ENCODE data around the gene CCL25.

DNA sequence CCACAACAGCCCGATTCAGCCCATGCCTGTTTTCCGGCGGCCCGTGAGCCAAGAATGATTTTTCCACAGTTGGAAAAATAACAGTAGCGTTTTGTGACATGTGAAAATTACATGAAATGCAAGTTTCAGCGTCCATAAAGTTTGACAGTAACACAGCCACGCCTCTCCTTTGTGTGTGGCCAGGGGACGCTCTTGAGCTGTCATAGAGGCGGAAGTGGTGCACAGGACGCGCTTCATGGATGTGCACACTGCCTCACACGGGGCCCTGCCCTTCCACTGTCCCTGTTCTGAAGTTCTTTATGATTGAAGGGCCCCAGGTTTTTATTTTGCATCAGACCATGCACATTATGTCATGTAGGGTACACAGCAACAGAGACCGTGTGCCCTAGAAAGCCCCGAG lies 34.8 kb upstream of the CCL25 start:
- TF ChIP-seq, protein P1, sequence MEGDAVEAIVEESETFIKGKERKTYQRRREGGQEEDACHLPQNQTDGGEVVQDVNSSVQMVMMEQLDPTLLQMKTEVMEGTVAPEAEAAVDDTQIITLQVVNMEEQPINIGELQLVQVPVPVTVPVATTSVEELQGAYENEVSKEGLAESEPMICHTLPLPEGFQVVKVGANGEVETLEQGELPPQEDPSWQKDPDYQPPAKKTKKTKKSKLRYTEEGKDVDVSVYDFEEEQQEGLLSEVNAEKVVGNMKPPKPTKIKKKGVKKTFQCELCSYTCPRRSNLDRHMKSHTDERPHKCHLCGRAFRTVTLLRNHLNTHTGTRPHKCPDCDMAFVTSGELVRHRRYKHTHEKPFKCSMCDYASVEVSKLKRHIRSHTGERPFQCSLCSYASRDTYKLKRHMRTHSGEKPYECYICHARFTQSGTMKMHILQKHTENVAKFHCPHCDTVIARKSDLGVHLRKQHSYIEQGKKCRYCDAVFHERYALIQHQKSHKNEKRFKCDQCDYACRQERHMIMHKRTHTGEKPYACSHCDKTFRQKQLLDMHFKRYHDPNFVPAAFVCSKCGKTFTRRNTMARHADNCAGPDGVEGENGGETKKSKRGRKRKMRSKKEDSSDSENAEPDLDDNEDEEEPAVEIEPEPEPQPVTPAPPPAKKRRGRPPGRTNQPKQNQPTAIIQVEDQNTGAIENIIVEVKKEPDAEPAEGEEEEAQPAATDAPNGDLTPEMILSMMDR (IDR thresholded peaks at IDR 0.05 in 8 of 11, conservative IDR thresholded peaks at IDR 0.05 in 3 of 11): peak in 8 of 11 experiments; percentile 16 to 50 (median 38)
- no peak for TF ChIP-seq POLR2A (IDR thresholded peaks at IDR 0.05)
